ENCODE measurements around the gene ADCK2. TPM values are rescaled to one million over a fixed set of nuclear protein-coding genes. Genes with fewer than 3 reads are reported as not detected.
"Not testable (repeated sequence)": the region's sequence is repeated elsewhere in the genome, so short reads cannot be mapped to it uniquely, and the experiment has no call there.

Gene ADCK2
- total RNA-seq, 4 donors from 2014 or later: 17.6 to 34.1 (median 21.6) TPM

DNA sequence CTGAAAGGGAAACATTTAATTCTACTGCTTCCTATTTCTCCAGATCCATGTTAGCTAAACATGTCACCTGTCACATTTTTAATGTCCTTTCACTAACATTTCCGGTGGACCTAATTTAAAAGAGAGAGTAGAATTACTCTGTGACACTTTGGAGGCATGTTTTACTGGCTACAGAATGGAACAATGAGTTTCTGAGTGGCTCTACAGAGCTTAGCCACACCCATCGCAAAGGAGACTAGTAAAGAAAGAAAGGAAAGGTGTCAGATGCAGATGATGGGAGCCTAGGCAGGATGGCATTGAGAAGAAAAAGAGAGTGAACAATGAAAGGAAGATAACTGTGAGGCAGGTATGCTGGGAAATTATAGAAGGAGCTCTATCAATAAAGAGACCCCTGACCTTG is 59.7 kb downstream of the ADCK2 start:
- no peak overlapping the region for H3K27ac ChIP-seq
- WGBS, 2 donors: 75 to 87% methylated on average over 2 of the region's 2 CpGs
- no peak for DNase-seq
- intact Hi-C loops (cut with DNase I): no loop called here
- no peak for TF ChIP-seq POLR2A (IDR thresholded peaks at IDR 0.05)
- TF ChIP-seq, protein P1, sequence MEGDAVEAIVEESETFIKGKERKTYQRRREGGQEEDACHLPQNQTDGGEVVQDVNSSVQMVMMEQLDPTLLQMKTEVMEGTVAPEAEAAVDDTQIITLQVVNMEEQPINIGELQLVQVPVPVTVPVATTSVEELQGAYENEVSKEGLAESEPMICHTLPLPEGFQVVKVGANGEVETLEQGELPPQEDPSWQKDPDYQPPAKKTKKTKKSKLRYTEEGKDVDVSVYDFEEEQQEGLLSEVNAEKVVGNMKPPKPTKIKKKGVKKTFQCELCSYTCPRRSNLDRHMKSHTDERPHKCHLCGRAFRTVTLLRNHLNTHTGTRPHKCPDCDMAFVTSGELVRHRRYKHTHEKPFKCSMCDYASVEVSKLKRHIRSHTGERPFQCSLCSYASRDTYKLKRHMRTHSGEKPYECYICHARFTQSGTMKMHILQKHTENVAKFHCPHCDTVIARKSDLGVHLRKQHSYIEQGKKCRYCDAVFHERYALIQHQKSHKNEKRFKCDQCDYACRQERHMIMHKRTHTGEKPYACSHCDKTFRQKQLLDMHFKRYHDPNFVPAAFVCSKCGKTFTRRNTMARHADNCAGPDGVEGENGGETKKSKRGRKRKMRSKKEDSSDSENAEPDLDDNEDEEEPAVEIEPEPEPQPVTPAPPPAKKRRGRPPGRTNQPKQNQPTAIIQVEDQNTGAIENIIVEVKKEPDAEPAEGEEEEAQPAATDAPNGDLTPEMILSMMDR (IDR thresholded peaks at IDR 0.05): no peak
- H3K36me3 ChIP-seq: peaks cover 0 to 41% (median 0%) of the 10 kb centered on the region in 3 donors
- H3K4me1 ChIP-seq: no peaks in the 10 kb centered on the region
- no peaks in the 10 kb centered on the region for H3K27me3 ChIP-seq
- no peak overlapping the region for H3K4me3 ChIP-seq
- H3K9me3 ChIP-seq: no peaks in the 10 kb centered on the region

DNA sequence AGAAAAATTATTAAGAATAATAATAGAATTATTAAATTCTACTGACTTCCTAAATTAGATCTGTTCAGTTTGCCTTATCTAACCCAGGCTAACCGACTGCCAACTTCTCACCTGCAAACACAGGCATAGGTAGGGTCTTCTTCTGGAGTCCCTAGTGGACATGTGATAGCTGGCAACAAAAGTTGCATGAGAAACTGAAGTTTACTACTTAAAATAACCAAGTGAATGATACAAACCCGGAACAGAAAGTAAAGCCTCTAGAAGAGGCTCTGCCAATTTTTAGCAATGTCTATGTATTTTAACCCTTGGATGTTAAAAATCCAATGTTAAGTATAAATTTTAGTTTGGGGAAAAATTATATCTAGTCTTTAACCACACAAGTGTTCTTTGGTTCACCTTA is 61.4 kb downstream of the ADCK2 start:
- intact Hi-C loops (cut with DNase I): no loop called here
- Histone ChIP-seq H3K4me3 (no peak overlapping the region), H3K27me3 (no peaks in the 10 kb centered on the region), H3K9me3 (no peaks in the 10 kb centered on the region), H3K27ac (no peak overlapping the region), H3K36me3 (peaks cover 0 to 56% (median 0%) of the 10 kb centered on the region in 3 donors), H3K4me1 (no peaks in the 10 kb centered on the region)
- 67 to 73% methylated on average over 2 of the region's 2 CpGs for WGBS, 2 donors
- TF ChIP-seq POLR2A (IDR thresholded peaks at IDR 0.05): no peak
- TF ChIP-seq, protein P1 (IDR thresholded peaks at IDR 0.05): no peak
- no peak for DNase-seq

DNA sequence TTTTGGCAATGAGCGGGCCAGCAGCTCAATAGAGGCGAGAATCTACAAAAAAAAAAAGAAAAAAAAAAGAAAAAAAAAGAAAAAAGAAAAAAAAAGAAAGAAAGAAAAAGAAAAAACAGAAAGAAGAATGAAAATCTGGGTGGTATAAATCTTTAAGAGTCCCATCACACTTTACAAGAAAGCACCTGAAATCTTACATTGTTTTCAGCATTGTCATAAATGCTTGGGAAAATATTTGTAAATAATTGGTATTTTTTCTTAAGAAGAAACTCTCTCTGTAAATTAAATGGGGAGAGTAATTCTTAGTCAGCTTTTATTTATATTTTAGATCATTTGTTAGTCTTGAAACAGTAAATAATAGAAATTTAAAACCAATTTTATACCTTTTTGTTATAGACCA is 62.0 kb downstream of the ADCK2 start:
- intact Hi-C loops (cut with DNase I): no loop called here
- Histone ChIP-seq H3K9me3 (no peaks in the 10 kb centered on the region), H3K4me3 (no peak overlapping the region), H3K4me1 (no peaks in the 10 kb centered on the region), H3K27me3 (no peaks in the 10 kb centered on the region), H3K27ac (no peak overlapping the region), H3K36me3 (peaks cover 0 to 56% (median 0%) of the 10 kb centered on the region in 3 donors)
- 71% methylated on average over 1 of the region's 2 CpGs; no CpG with 5 or more reads in 1 of the 2 donors for WGBS, 2 donors
- DNase-seq: no peak
- TF ChIP-seq POLR2A (IDR thresholded peaks at IDR 0.05): no peak

DNA sequence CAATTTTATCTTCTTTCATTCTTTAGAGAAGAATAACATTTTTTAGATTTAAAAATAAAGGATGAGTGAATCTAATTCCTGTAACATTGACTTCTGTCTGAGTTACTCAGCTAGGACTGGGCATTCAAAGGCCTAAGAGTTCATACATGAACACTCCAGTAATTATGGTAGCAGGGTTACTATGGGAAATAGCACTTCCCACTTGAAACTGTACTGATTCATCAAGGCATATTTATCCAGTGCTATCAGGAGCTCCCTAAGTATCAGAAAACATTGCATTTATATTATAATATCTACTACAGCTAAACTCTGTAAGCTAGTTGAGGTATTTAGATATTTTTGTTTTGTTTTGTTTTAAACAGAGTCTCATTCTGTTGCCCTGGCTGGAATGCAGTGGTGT is 65.5 kb downstream of the ADCK2 start:
- Histone ChIP-seq H3K27me3 (no peaks in the 10 kb centered on the region), H3K4me1 (no peaks in the 10 kb centered on the region), H3K36me3 (peaks cover 0 to 62% (median 0%) of the 10 kb centered on the region in 3 donors), H3K9me3 (no peaks in the 10 kb centered on the region), H3K4me3 (no peak overlapping the region), H3K27ac (no peak overlapping the region)
- TF ChIP-seq, protein P1 (IDR thresholded peaks at IDR 0.05): no peak
- no peak for TF ChIP-seq POLR2A (IDR thresholded peaks at IDR 0.05)
- intact Hi-C loops (cut with DNase I): no loop called here
- no peak for DNase-seq

DNA sequence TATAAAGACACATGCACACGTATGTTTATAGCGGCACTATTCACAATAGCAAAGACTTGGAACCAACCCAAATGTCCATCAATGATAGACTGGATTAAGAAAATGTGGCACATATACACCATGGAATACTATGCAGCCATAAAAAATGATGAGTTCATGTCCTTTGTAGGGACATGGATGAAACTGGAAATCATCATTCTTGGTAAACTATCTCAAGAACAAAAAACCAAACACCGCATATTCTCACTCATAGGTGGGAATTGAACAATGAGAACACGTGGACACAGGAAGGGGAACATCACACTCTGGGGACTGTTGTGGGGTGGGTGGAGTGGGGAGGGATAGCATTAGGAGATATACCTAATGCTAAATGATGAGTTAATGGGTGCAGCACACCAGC is 70.5 kb downstream of the ADCK2 start:
- H3K27ac ChIP-seq; intact Hi-C loops (cut with DNase I); DNase-seq; H3K4me1 ChIP-seq; H3K27me3 ChIP-seq; H3K4me3 ChIP-seq; H3K9me3 ChIP-seq: not testable (repeated sequence)
- 83 to 100% methylated on average over 1 to 2 of the region's 4 CpGs for WGBS, 2 donors
- H3K36me3 ChIP-seq: peaks cover 0 to 60% (median 0%) of the 10 kb centered on the region in 3 donors

DNA sequence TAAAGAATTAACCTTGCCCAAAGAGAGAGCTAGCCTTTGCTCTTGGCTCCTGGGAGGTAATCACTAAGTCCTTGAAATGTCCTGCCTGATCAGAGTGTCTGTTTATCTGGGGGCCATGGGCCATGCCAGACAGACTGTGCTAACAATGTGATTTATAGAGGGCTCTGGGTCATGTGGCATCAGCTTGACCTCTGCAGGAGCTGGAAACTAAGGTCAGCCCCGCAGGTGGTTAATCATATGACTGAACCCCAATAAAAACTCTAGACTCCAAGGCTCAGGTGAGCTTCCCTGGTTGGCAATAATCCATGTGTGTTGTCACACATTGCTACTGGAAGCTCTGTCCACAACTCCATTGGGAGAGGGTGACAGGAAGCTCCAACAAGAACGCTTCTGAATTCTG is 71.3 kb downstream of the ADCK2 start:
- intact Hi-C loops (cut with DNase I): no loop called here
- peaks cover 0 to 60% (median 0%) of the 10 kb centered on the region in 3 donors for H3K36me3 ChIP-seq
- DNase-seq: no peak
- H3K27me3 ChIP-seq: no peaks in the 10 kb centered on the region
- no peak overlapping the region for H3K4me3 ChIP-seq
- no peak overlapping the region for H3K27ac ChIP-seq
- TF ChIP-seq, protein P1 (IDR thresholded peaks at IDR 0.05): no peak
- no peak for TF ChIP-seq POLR2A (IDR thresholded peaks at IDR 0.05)
- 90 to 95% methylated on average over 2 of the region's 2 CpGs for WGBS, 2 donors
- H3K4me1 ChIP-seq: no peaks in the 10 kb centered on the region
- H3K9me3 ChIP-seq: no peaks in the 10 kb centered on the region

Small RNAs within 50 kb of the gene (small RNA-seq; reads per million reads assigned to genes)
- gene RN7SL771P: 0 reads per million in 4 donors

Other genes with a start within 250 kb of the ADCK2 start
- 10 to 100 TPM; 42.6 to 66.4 (median 43.5) TPM for gene MKRN1, start 193.4 kb upstream of the ADCK2 start, total RNA-seq
- gene DENND2A, start 32.1 kb upstream of the ADCK2 start, total RNA-seq: 10 to 100 TPM in 1 of 4 donors, 1 to 10 TPM in 2, under 1 TPM in 1; 0.92 to 11.1 (median 1.9) TPM
- gene NDUFB2, start 23.8 kb downstream of the ADCK2 start, total RNA-seq: 100 to 1,000 TPM in 3 of 4 donors, 10 to 100 TPM in 1; 87.5 to 353 (median 340) TPM

All from esophagus squamous epithelium (tissue), 5 donors.